Measurements from ENCODE around the gene MKLN1. TPM values are rescaled to one million over a fixed set of nuclear protein-coding genes. Genes with fewer than 3 reads are reported as not detected.
"Not testable (repeated sequence)": the region's sequence is repeated elsewhere in the genome, so short reads cannot be mapped to it uniquely, and the experiment has no call there.

Gene MKLN1
- total and polyA plus RNA-seq, 5 experiments from 2014 or later, result 17.0 to 66.1 (median 20.2) TPM

GRCh38 chr7:131322061-131322460, 5.6 kb upstream of the MKLN1 start:
- ATAC-seq, result no peak
- Mint-ChIP-seq H3K4me1 (peaks cover 6 to 31% (median 29%) of the 10 kb centered on the region in 4 donors), H3K27ac (no peak overlapping the region), H3K36me3 (peaks cover 0 to 9% (median under 1%) of the 10 kb centered on the region in 3 donors), H3K27me3 (no peaks in the 10 kb centered on the region), H3K4me3 (no peak overlapping the region), H3K9me3 (peaks cover 0 to 5% (median 0%) of the 10 kb centered on the region in 9 donors)
- POLR2A ChIA-PET, result no interaction called here
- no peak for DNase-seq

GRCh38 chr7:131322861-131323260, 4.8 kb upstream of the MKLN1 start:
- Mint-ChIP-seq H3K4me1 (peaks cover 6 to 38% (median 32%) of the 10 kb centered on the region in 4 donors), H3K9me3 (peaks cover 0 to 5% (median 0%) of the 10 kb centered on the region in 9 donors), H3K27me3 (no peaks in the 10 kb centered on the region), H3K27ac (peak overlapping the region in 1 of 10 donors; percentile 43), H3K4me3 (no peak overlapping the region), H3K36me3 (peaks cover 0 to 7% (median 0%) of the 10 kb centered on the region in 3 donors)
- DNase-seq, result no peak
- ATAC-seq, result no peak
- POLR2A ChIA-PET, result no interaction called here

- POLR2A ChIA-PET, result interaction anchor here (0.6 to 3.5 kb wide), 2 partner anchors 218 to 434 kb away, joined by 3 to 45 read pairs; no protein-coding TSS in a partner anchor
- ATAC-seq, result no peak
Measured at GRCh38 chr7:131325179-131325840, 2.4 kb upstream of the MKLN1 start.

GRCh38 chr7:131326576-131326975, 1.1 kb upstream of the MKLN1 start:
- peaks cover 24 to 71% (median 58%) of the 10 kb centered on the region in 4 donors for H3K4me1 Mint-ChIP-seq
- peak overlapping the region; percentile 96 to 99 (median 98) for H3K27ac Mint-ChIP-seq
- POLR2A ChIA-PET, result interaction anchor here (1.2 to 3.5 kb wide), 6 partner anchors 24 to 258 kb away, joined by 3 to 45 read pairs (median 4); no protein-coding TSS in a partner anchor
- no peaks in the 10 kb centered on the region for H3K27me3 Mint-ChIP-seq
- no peak for DNase-seq
- ATAC-seq, result no peak
- no peaks in the 10 kb centered on the region for H3K36me3 Mint-ChIP-seq
- peak overlapping the region; percentile 84 to 100 (median 98) for H3K4me3 Mint-ChIP-seq
- no peaks in the 10 kb centered on the region for H3K9me3 Mint-ChIP-seq

More at GRCh38 chr7:131325179-131325840, 2.4 kb upstream of the MKLN1 start:
- H3K4me3 Mint-ChIP-seq, result peak overlapping the region in 9 of 10 donors; percentile 3 to 61 (median 9)
- DNase-seq, result no peak
- H3K27ac Mint-ChIP-seq, result peak overlapping the region in 6 of 10 donors; percentile 6 to 79 (median 30)
- peaks cover 0 to 3% (median 0%) of the 10 kb centered on the region in 3 donors for H3K36me3 Mint-ChIP-seq
- peaks cover 0 to 3% (median 0%) of the 10 kb centered on the region in 9 donors for H3K9me3 Mint-ChIP-seq
- H3K4me1 Mint-ChIP-seq, result peaks cover 20 to 63% (median 50%) of the 10 kb centered on the region in 4 donors
- H3K27me3 Mint-ChIP-seq, result no peaks in the 10 kb centered on the region

GRCh38 chr7:131327049-131327625, 539 bp upstream of the MKLN1 start:
- Mint-ChIP-seq H3K27ac (peak overlapping the region; percentile 96 to 99 (median 98)), H3K36me3 (no peaks in the 10 kb centered on the region), H3K9me3 (no peaks in the 10 kb centered on the region), H3K4me3 (peak overlapping the region; percentile 84 to 100 (median 98)), H3K27me3 (no peaks in the 10 kb centered on the region), H3K4me1 (peaks cover 24 to 74% (median 60%) of the 10 kb centered on the region in 4 donors)
- ATAC-seq (peak in 1 of 2 donors; percentile 9), DNase-seq (peak in 2 of 10 donors; percentile 18)
- POLR2A ChIA-PET, result interaction anchor here (0.6 to 3.5 kb wide), 16 partner anchors 9 to 345 kb away, joined by 3 to 45 read pairs (median 4); no protein-coding TSS in a partner anchor

- POLR2A ChIA-PET, result interaction anchor here (0.7 to 3.5 kb wide), 11 partner anchors 8 to 346 kb away, joined by 3 to 45 read pairs (median 5); no protein-coding TSS in a partner anchor
- Mint-ChIP-seq H3K9me3 (no peaks in the 10 kb centered on the region), H3K4me1 (peaks cover 24 to 74% (median 62%) of the 10 kb centered on the region in 4 donors), H3K4me3 (peak overlapping the region; percentile 84 to 100 (median 98)), H3K36me3 (peaks cover 0 to 6% (median 2%) of the 10 kb centered on the region in 3 donors), H3K27ac (peak overlapping the region; percentile 96 to 99 (median 98)), H3K27me3 (no peaks in the 10 kb centered on the region)
- DNase-seq (no peak), ATAC-seq (no peak)
Measured at GRCh38 chr7:131328377-131329175, 900 bp downstream of the MKLN1 start.

GRCh38 chr7:131329176-131329570, 1.5 kb downstream of the MKLN1 start:
- Mint-ChIP-seq H3K27me3 (no peaks in the 10 kb centered on the region), H3K4me1 (peaks cover 25 to 74% (median 64%) of the 10 kb centered on the region in 4 donors), H3K36me3 (peaks cover 0 to 10% (median 3%) of the 10 kb centered on the region in 3 donors), H3K27ac (peak overlapping the region; percentile 61 to 99 (median 98)), H3K9me3 (no peaks in the 10 kb centered on the region), H3K4me3 (peak overlapping the region; percentile 84 to 100 (median 98))
- DNase-seq (no peak), ATAC-seq (no peak)
- POLR2A ChIA-PET, result no interaction called here

- H3K27ac Mint-ChIP-seq, result peak overlapping the region in 8 of 10 donors; percentile 30 to 98 (median 60)
- peaks cover 0 to 12% (median 3%) of the 10 kb centered on the region in 3 donors for H3K36me3 Mint-ChIP-seq
- POLR2A ChIA-PET, result no interaction called here
- ATAC-seq, result no peak
- no peak for DNase-seq
- peaks cover 0 to 1% (median 0%) of the 10 kb centered on the region in 9 donors for H3K9me3 Mint-ChIP-seq
- peaks cover 25 to 69% (median 58%) of the 10 kb centered on the region in 4 donors for H3K4me1 Mint-ChIP-seq
- no peaks in the 10 kb centered on the region for H3K27me3 Mint-ChIP-seq
- peak overlapping the region; percentile 4 to 100 (median 98) for H3K4me3 Mint-ChIP-seq
Measured at GRCh38 chr7:131330299-131330698, 2.6 kb downstream of the MKLN1 start.

GRCh38 chr7:131331806-131332205, 4.1 kb downstream of the MKLN1 start:
- ATAC-seq (no peak), DNase-seq (no peak)
- Mint-ChIP-seq H3K9me3 (peaks cover 4 to 14% (median 10%) of the 10 kb centered on the region in 9 donors), H3K27ac (peak overlapping the region in 2 of 10 donors; percentile 8 to 59), H3K4me1 (peaks cover 21 to 66% (median 51%) of the 10 kb centered on the region in 4 donors), H3K4me3 (peak overlapping the region in 3 of 10 donors; percentile 7 to 64 (median 45)), H3K36me3 (peaks cover 11 to 16% (median 12%) of the 10 kb centered on the region in 3 donors), H3K27me3 (no peaks in the 10 kb centered on the region)
- POLR2A ChIA-PET, result no interaction called here

GRCh38 chr7:131332729-131333128, 5.1 kb downstream of the MKLN1 start:
- POLR2A ChIA-PET, result interaction anchor here (0.6 kb wide), 1 partner anchor 281 kb away, joined by 3 read pairs; no protein-coding TSS in a partner anchor
- not testable (repeated sequence) for ATAC-seq, H3K27ac Mint-ChIP-seq, H3K4me3 Mint-ChIP-seq, H3K27me3 Mint-ChIP-seq, DNase-seq
- Mint-ChIP-seq H3K36me3 (peaks cover 12 to 20% (median 17%) of the 10 kb centered on the region in 3 donors), H3K4me1 (peaks cover 21 to 60% (median 44%) of the 10 kb centered on the region in 4 donors), H3K9me3 (peaks cover 7 to 21% (median 17%) of the 10 kb centered on the region in 9 donors)

GRCh38 chr7:131335639-131336381, 8.1 kb downstream of the MKLN1 start:
- no peak for ATAC-seq
- POLR2A ChIA-PET, result interaction anchor here (1.8 kb wide), 1 partner anchor 8 kb away, joined by 5 read pairs; the partner anchor contains the start of gene MKLN1
- Mint-ChIP-seq H3K4me1 (peaks cover 16 to 56% (median 46%) of the 10 kb centered on the region in 4 donors), H3K4me3 (peak overlapping the region in 1 of 10 donors; percentile 28), H3K36me3 (peaks cover 21 to 28% (median 21%) of the 10 kb centered on the region in 3 donors), H3K27me3 (no peaks in the 10 kb centered on the region), H3K9me3 (peaks cover 7 to 28% (median 17%) of the 10 kb centered on the region in 9 donors), H3K27ac (peak overlapping the region in 1 of 10 donors; percentile 40)
- DNase-seq, result no peak

All from naive thymus-derived CD8-positive, alpha-beta T cell (primary cell).